Measurements from ENCODE around the gene GPC6.

GPC6 gene

GRCh38 chr13:93224535-93224934 is 2.1 kb upstream of the GPC6 start:
- no peak overlapping the region for H3K4me3 ChIP-seq (ENCODE audit: low read length)
- no peak for TF ChIP-seq ZNF274 (IDR thresholded peaks at IDR 0.05; ENCODE audit: low read depth, low read length)

- TF ChIP-seq ZNF274 (IDR thresholded peaks at IDR 0.05; ENCODE audit: low read depth, low read length) = no peak
- H3K4me3 ChIP-seq (ENCODE audit: low read length) = no peak overlapping the region
These were observed 997 bp upstream of the GPC6 start for GRCh38 chr13:93225610-93226009.

DNA sequence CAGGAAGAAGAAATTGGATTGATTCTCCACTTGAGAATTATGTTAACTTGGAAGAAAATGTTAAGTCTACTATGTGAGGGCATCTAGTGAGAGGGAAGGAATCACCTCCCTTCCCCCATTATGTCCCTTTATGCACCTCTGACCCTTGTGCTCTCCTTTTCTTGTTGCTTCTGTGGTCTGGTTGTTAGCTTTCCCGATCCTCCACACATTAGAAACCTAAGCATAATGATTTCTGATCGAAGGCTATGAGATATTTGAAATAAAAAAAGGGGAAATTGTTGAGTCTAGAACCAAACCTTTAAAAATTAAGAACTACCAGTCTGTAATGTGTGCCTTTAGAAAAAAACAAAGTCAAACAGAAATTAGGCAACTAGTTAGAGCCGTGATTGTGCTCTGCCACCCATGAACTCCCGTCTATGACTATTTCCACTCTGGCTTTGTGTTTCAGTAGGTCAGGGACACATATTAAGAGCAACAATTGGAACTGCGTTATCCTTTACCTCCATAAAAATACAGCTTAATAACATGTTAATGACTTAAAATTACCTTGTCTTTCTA is 463 bp upstream of the GPC6 start:
- H3K4me3 ChIP-seq (ENCODE audit: low read length) = no peak overlapping the region
- TF ChIP-seq ZNF274 (IDR thresholded peaks at IDR 0.05; ENCODE audit: low read depth, low read length) = no peak

GRCh38 chr13:93227280-93227877 is 772 bp downstream of the GPC6 start:
- no peak for TF ChIP-seq ZNF274 (IDR thresholded peaks at IDR 0.05; ENCODE audit: low read depth, low read length)
- H3K4me3 ChIP-seq (ENCODE audit: low read length) = no peak overlapping the region

GRCh38 chr13:93227878-93228642 is 1.5 kb downstream of the GPC6 start:
- no peak for TF ChIP-seq ZNF274 (IDR thresholded peaks at IDR 0.05; ENCODE audit: low read depth, low read length)
- H3K4me3 ChIP-seq (ENCODE audit: low read length) = no peak overlapping the region

DNA sequence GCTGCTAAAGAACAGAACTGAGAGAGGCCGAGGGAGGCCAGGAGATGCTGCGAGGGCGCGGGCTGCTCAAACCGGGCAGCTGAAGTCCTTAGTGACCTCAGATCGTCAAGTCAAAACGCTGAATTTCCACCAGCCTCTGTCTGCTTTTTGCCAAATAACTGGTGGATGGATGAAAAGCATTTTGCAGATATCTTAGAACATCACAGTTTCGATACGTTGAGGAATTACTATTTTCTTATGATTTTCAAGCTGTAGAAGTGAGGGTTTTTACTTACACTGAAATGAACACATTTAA is 2.0 kb downstream of the GPC6 start:
- no peak for TF ChIP-seq ZNF274 (IDR thresholded peaks at IDR 0.05; ENCODE audit: low read depth, low read length)
- H3K4me3 ChIP-seq (ENCODE audit: low read length) = peak overlapping the region; percentile 17; the same call in 1 of the 2 replicates

GRCh38 chr13:93230261-93230855 is 3.8 kb downstream of the GPC6 start:
- H3K4me3 ChIP-seq (ENCODE audit: low read length) = no peak overlapping the region
- TF ChIP-seq ZNF274 (IDR thresholded peaks at IDR 0.05; ENCODE audit: low read depth, low read length) = no peak

DNA sequence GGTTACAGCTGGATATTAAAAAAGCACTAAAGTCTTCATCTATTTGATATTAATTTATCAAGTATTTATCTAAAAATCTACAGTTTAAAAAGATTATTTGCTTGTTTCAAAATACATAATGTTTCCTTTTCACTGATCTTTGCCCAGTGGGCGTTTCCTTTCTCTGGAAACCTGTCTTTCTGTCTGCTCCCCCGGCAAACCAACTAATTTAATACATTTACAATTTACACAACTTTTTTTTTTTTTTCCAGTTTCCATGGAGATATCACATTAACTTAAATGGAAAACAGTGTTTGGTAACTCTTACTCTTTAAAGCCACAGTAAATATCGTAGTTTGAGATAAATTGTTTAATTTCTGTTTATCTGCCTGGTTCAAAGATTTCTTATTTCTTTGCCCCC is 5.3 kb downstream of the GPC6 start:
- no peak overlapping the region for H3K4me3 ChIP-seq (ENCODE audit: low read length)
- no peak for TF ChIP-seq ZNF274 (IDR thresholded peaks at IDR 0.05; ENCODE audit: low read depth, low read length)

DNA sequence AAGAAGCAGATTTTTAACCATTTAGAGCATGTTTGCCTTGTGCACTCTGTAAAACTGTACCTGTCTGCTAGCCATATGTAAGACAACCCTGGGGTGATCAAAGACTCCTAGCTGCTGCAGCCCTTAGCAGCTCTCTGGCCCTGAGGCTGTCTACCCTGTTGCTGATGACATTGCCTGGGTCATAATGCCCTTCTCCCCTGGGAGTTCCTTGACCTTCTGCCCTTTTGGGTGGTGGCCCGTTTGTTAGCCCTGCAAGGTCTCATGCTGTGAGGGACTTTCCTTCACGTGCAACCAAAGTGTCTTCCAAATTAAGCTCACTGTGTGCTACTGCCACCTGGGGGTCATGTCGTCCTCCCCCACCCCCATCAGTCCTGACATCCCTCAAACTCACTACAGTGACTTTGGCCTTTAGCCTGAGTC is 7.4 kb downstream of the GPC6 start:
- H3K4me3 ChIP-seq (ENCODE audit: low read length) = no peak overlapping the region
- TF ChIP-seq ZNF274 (IDR thresholded peaks at IDR 0.05; ENCODE audit: low read depth, low read length) = no peak

- H3K4me3 ChIP-seq (ENCODE audit: low read length) = no peak overlapping the region
- no peak for TF ChIP-seq ZNF274 (IDR thresholded peaks at IDR 0.05; ENCODE audit: low read depth, low read length)
These were observed 7.9 kb downstream of the GPC6 start for GRCh38 chr13:93234459-93234858.

- TF ChIP-seq ZNF274 (IDR thresholded peaks at IDR 0.05; ENCODE audit: low read depth, low read length) = no peak
- no peak overlapping the region for H3K4me3 ChIP-seq (ENCODE audit: low read length)
These were observed 8.8 kb downstream of the GPC6 start for GRCh38 chr13:93235258-93236015.

GRCh38 chr13:93238711-93239110 is 12.1 kb downstream of the GPC6 start:
- TF ChIP-seq ZNF274 (IDR thresholded peaks at IDR 0.05; ENCODE audit: low read depth, low read length) = no peak
- no peak overlapping the region for H3K4me3 ChIP-seq (ENCODE audit: low read length)

GRCh38 chr13:93243375-93244063 is 16.9 kb downstream of the GPC6 start:
- no peak overlapping the region for H3K4me3 ChIP-seq (ENCODE audit: low read length)
- TF ChIP-seq ZNF274 (IDR thresholded peaks at IDR 0.05; ENCODE audit: low read depth, low read length) = no peak

Data from GM08714 (cell line).